ENCODE data around the gene CCL4. TPM values are rescaled to one million over a fixed set of nuclear protein-coding genes. Genes with fewer than 3 reads are reported as not detected.
A peak's percentile ranks its signal among the peaks of the same experiment; 100 is the strongest.

Gene CCL4
- total RNA-seq, 1 donor from 2014 or later = 11.9 TPM

DNA sequence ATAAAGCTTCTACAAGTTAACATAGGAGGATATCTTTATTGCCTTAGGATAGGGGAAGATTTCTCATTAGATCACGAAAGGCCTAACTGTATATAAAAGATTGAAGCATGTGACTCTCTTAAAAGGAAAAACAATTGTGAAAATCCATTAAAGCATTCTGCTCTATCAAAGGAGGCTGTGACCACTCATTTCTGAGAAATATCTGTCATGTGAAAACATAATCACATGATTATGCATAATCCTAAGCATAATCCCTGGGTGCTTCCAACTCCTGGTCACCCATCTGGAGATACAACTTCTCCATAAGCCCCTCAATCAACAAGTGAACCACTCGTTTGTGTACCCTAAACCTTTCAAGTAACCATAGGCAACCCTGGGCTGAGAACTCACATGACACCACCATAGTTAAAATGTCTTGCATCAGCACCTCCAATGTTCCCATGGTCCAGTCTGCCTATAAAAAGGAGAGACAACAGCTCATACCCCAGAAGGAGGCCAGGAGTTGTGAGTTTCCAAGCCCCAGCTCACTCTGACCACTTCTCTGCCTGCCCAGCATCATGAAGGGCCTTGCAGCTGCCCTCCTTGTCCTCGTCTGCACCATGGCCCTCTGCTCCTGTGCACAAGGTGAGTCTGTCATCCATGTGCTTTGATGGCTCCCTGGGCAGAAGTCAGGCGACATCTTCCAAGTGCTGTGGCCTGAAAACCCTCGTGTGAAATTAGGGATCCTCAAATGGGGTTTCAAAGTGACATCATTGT is 39.7 kb upstream of the CCL4 start, which contains the start of gene CCL18:
CCL18 (plus strand) TSS at position 487 of the 756 bp plus-strand sequence; CDS start at position 558, 71 bp downstream.
- intact Hi-C loops (cut with DNase I) = no loop called here
- Histone ChIP-seq H3K27me3 (ENCODE audit: low read depth) (no peaks in the 10 kb centered on the region), H3K27ac (no peak within 1 kb of the TSS), H3K36me3 (no peaks in the 10 kb centered on the region), H3K4me1 (no peaks in the 10 kb centered on the region), H3K4me3 (no peak within 1 kb of the TSS), H3K9me3 (no peaks in the 10 kb centered on the region)
- DNase-seq = no peak
- TF ChIP-seq CTCF (IDR thresholded peaks at IDR 0.05) = no peak
- ATAC-seq = peak in 1 of 2 donors; percentile 22

DNA sequence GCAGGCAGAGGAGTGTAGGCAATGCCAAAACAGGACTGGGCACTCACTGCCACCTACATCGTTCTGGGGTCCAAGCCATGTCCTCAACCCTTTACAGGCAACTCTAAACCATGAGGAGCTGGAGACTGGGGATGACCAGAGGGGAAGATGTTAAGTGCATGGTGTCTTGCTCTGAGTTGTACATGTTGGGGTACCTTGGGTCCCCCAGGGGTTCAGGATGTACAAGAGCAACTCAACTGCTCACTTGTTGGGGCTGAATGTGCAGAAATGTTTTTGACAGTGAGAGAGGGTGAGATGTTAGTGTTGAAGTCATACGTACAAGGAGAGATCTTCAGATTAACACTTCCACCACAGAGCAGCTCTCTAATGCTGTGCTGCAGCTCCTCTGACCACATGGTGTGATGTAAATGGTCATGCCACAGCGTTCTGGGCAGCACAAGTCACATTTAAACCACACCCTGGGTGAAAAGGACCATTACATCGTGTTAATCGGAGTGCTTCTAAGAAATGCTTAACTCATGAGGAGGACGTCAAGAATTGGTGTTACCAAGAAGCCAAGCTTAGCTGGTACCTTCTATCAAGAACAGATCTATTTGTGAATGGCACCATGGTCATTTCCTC is 37.2 kb upstream of the CCL4 start:
- Histone ChIP-seq H3K36me3 (no peaks in the 10 kb centered on the region), H3K9me3 (no peaks in the 10 kb centered on the region), H3K27ac (peak overlapping the region; percentile 1), H3K4me1 (no peaks in the 10 kb centered on the region), H3K4me3 (no peak overlapping the region), H3K27me3 (ENCODE audit: low read depth) (no peaks in the 10 kb centered on the region)
- no peak for DNase-seq
- peak; percentile 79 for ATAC-seq
- intact Hi-C loops (cut with DNase I) = no loop called here
- no peak for TF ChIP-seq CTCF (IDR thresholded peaks at IDR 0.05)

- Histone ChIP-seq H3K27ac (no peak overlapping the region), H3K36me3 (no peaks in the 10 kb centered on the region), H3K27me3 (ENCODE audit: low read depth) (no peaks in the 10 kb centered on the region), H3K9me3 (no peaks in the 10 kb centered on the region), H3K4me1 (no peaks in the 10 kb centered on the region), H3K4me3 (no peak overlapping the region)
- TF ChIP-seq CTCF (IDR thresholded peaks at IDR 0.05) = no peak
- intact Hi-C loops (cut with DNase I) = no loop called here
- ATAC-seq (no peak), DNase-seq (no peak)
Measured at GRCh38 chr17:36068524-36068923, 35.1 kb upstream of the CCL4 start.

GRCh38 chr17:36069136-36069535 is 34.5 kb upstream of the CCL4 start:
- DNase-seq = no peak
- no peak for TF ChIP-seq CTCF (IDR thresholded peaks at IDR 0.05)
- no peak for ATAC-seq
- H3K36me3 ChIP-seq = no peaks in the 10 kb centered on the region
- H3K4me1 ChIP-seq = no peaks in the 10 kb centered on the region
- H3K4me3 ChIP-seq = no peak overlapping the region
- intact Hi-C loops (cut with DNase I) = no loop called here
- H3K27ac ChIP-seq = no peak overlapping the region
- no peaks in the 10 kb centered on the region for H3K27me3 ChIP-seq (ENCODE audit: low read depth)
- no peaks in the 10 kb centered on the region for H3K9me3 ChIP-seq

GRCh38 chr17:36070427-36070826 is 33.2 kb upstream of the CCL4 start:
- H3K27me3 ChIP-seq (ENCODE audit: low read depth) = no peaks in the 10 kb centered on the region
- intact Hi-C loops (cut with DNase I) = no loop called here
- TF ChIP-seq CTCF (IDR thresholded peaks at IDR 0.05) = no peak
- DNase-seq (no peak), ATAC-seq (no peak)
- no peaks in the 10 kb centered on the region for H3K36me3 ChIP-seq
- no peak overlapping the region for H3K4me3 ChIP-seq
- H3K9me3 ChIP-seq = no peaks in the 10 kb centered on the region
- no peak overlapping the region for H3K27ac ChIP-seq
- H3K4me1 ChIP-seq = no peaks in the 10 kb centered on the region

Measured in lower lobe of right lung (tissue), 2 donors.